SK-N-SH (cell line): Measurements from ENCODE around the gene CCDC106. TPM values are rescaled to one million over a fixed set of nuclear protein-coding genes. Genes with fewer than 3 reads are reported as not detected.

Source experiments
- CTCF ChIA-PET: fragments of 300-600, 350-600 bp; formaldehyde crosslinking; extraction: SDS; loops from one replicate; lab custom pipeline; 2021; lab: Yijun Ruan, JAX
- POLR2A ChIA-PET: fragments of 350-600 bp; sonication (Branson Sonifier 250); formaldehyde crosslinking; extraction: SDS; loops from one replicate; lab custom pipeline; 2020; ENCODE audit warnings: antibody characterized with exemption, inconsistent platforms; lab: Yijun Ruan, JAX
- DNase-seq: peaks from one replicate; pipeline ENCODE4 v3.0.0; 2012
- H2AFZ ChIP-seq: fragments of 200-600 bp; sonication (generic); 2 replicates; pipeline ENCODE4 v1.8.1; 2016; ENCODE audit warnings: antibody characterized with exemption, mild to moderate bottlenecking, low read depth
- H3F3A ChIP-seq: fragments of 200-600 bp; sonication (generic); replicated peaks from 2 replicates; pipeline ENCODE3; 2016; ENCODE audit warnings: antibody characterized with exemption, mild to moderate bottlenecking; ENCODE audit not compliant: insufficient read depth
- H3K27ac ChIP-seq, 2 experiments: fragments of 200-500 bp in 1 of 2; fragments of 200-600 bp in 1 of 2; sonication (Bioruptor generic) in 1 of 2; sonication (generic), shearing (Covaris generic) in 1 of 2; 2 replicates each; pipeline versions ENCODE4 v1.5.1 to v1.6.1; 2014 to 2016; ENCODE audit warnings: low read depth in 2 of 2, inconsistent platforms in 1 of 2, low read length in 1 of 2, mild to moderate bottlenecking in 1 of 2, mixed read lengths in 1 of 2
- H3K27me3 ChIP-seq: fragments of 200-600 bp; sonication (generic), shearing (Covaris generic); 2 replicates; pipeline ENCODE4 v1.6.1; 2016; ENCODE audit warnings: mixed run types; ENCODE audit not compliant: insufficient read depth
- H3K36me3 ChIP-seq, 2 experiments: fragments of 200-500 bp in 1 of 2; fragments of 200-600 bp in 1 of 2; sonication (Bioruptor generic) in 1 of 2; sonication (generic) in 1 of 2; replicated peaks in 1 of 2; 2 replicates each; pipeline versions ENCODE3 to v1.5.1; 2014 to 2016; ENCODE audit warnings: low read length in 1 of 2, mild to moderate bottlenecking in 1 of 2; ENCODE audit not compliant: insufficient read depth in 2 of 2, control insufficient read depth in 1 of 2
- H3K4me1 ChIP-seq, 2 experiments: fragments of 200-500 bp in 1 of 2; fragments of 200-600 bp in 1 of 2; sonication (Bioruptor generic) in 1 of 2; sonication (generic), shearing (Covaris generic) in 1 of 2; 2 replicates each; pipeline versions ENCODE4 v1.5.1 to v1.6.1; 2014 to 2016; ENCODE audit warnings: low read depth in 1 of 2, low read length in 1 of 2, mixed run types in 1 of 2; ENCODE audit not compliant: insufficient read depth in 2 of 2, control insufficient read depth in 1 of 2
- H3K4me2 ChIP-seq: fragments of 200-600 bp; sonication (generic), shearing (Covaris generic); 2 replicates; pipeline ENCODE4 v1.6.1; 2017; ENCODE audit warnings: mixed run types
- H3K4me3 ChIP-seq, 2 experiments: fragments of 200-500 bp in 1 of 2; fragments of 200-600 bp in 1 of 2; sonication (Bioruptor generic) in 1 of 2; sonication (generic), shearing (Covaris generic) in 1 of 2; 2 replicates each; pipeline versions ENCODE4 v1.5.1 to v1.8.1; 2014 to 2016; ENCODE audit warnings: low read depth in 2 of 2, inconsistent platforms in 1 of 2, low read length in 1 of 2, mild to moderate bottlenecking in 1 of 2, mixed read lengths in 1 of 2, moderate library complexity in 1 of 2
- H3K79me2 ChIP-seq: fragments of 200-600 bp; sonication (generic); 2 replicates; pipeline ENCODE4 v1.8.1; 2017; ENCODE audit warnings: mild to moderate bottlenecking; ENCODE audit not compliant: insufficient read depth
- H3K9ac ChIP-seq: fragments of 200-600 bp; sonication (generic); 2 replicates; pipeline ENCODE4 v1.6.1; 2017; ENCODE audit warnings: mixed run types
- H3K9me2 ChIP-seq: fragments of 200-600 bp; sonication (generic); 2 replicates; pipeline ENCODE4 v1.6.1; 2017; ENCODE audit warnings: mixed run types
- H3K9me3 ChIP-seq: fragments of 200-600 bp; sonication (generic); 2 replicates; pipeline ENCODE4 v1.6.1; 2017; ENCODE audit warnings: mixed run types, mild to moderate bottlenecking, moderate library complexity
- H4K20me1 ChIP-seq: fragments of 200-600 bp; sonication (generic); 2 replicates; pipeline ENCODE4 v1.6.1; 2017; ENCODE audit warnings: mild to moderate bottlenecking, mixed run types; ENCODE audit not compliant: insufficient read depth
- ELF1 ChIP-seq: IDR thresholded peaks from 2 replicates; pipeline ENCODE4 v1.4.0; 2012
- EP300 ChIP-seq, 2 experiments: IDR thresholded peaks; 2 replicates each; pipeline versions ENCODE4 v1.4.0 to v1.6.1; 2012; ENCODE audit warnings: borderline replicate concordance in 1 of 2, low read depth in 1 of 2, low read length in 1 of 2
- FOXJ3 ChIP-seq: sonication (generic); formaldehyde crosslinking; IDR thresholded peaks from 2 replicates; pipeline ENCODE4 v1.5.1; 2020; ENCODE audit warnings: mild to moderate bottlenecking, missing genetic modification reagents
- MEF2A ChIP-seq: IDR thresholded peaks from 2 replicates; pipeline ENCODE4 v1.4.0; 2012; ENCODE audit warnings: low read depth, borderline replicate concordance
- PBX3 ChIP-seq: IDR thresholded peaks from 2 replicates; pipeline ENCODE4; 2012
- TEAD4 ChIP-seq: IDR thresholded peaks from 2 replicates; pipeline ENCODE4 v1.4.0; 2012; ENCODE audit warnings: mild to moderate bottlenecking, borderline replicate concordance; ENCODE audit not compliant: insufficient read depth
- ZBTB33 ChIP-seq: IDR thresholded peaks from 2 replicates; pipeline ENCODE4 v1.4.0; 2012; ENCODE audit warnings: low read depth, borderline replicate concordance
- WGBS: methylation state at CpG from one replicate; pipeline ENCODE4 v1.1.6; 2017; ENCODE audit warnings: low lambda C conversion rate; 5-methylcytosine and 5-hydroxymethylcytosine counted together
- polyA plus RNA-seq, 3 experiments: library from polyadenylated mRNA; depleted of rRNA; stranded (reverse); fragments of >200 nt; gene quantifications; 2 replicates each; pipeline ENCODE4 v1.2.3, GENCODE V29; 2012
- TF ChIP-seq, protein P1 (sequence below): fragments of 150-350 bp; IDR thresholded peaks from 2 replicates; pipeline ENCODE4 v1.6.1; 2016; ENCODE audit warnings: mild to moderate bottlenecking, low read depth, low read length

The CCDC106 gene
- polyA plus RNA-seq, 1 of the 3 experiments (the other 2 are of a cell fraction) = 27.1 TPM

DNA sequence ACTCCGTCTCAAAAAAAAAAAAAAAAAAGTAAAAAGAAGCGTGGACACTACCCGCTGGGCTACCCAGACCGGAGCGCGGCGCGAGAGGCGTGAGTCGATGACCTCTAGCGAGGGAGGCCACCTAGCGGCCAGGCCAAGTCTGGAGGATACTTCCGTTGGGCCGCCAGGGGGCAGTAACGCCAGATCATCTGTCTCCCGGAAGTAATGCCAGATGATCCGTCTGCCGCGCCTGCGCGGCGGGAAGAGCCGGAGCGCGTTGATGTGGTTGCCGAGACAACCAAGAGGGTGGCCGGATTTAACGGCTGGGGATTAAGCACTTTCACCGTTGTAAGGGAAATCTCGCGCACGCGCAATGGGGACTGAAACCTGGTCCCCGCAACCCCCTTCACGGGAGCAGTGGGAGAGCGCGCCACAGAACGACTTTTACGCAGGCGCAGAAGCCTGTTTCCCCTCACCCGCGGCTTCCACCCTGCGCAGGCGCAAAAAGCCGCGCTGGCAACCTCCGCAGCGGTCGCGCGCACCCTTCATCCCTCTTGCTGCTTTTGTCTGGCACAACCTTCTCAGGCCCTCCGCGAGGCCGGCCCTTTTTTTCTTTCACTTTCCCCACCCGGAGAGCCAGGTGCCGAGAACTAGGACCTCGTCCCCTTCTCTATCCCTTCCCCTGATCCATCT, 5.8 kb downstream of the CCDC106 start (continued):
- TF ChIP-seq PBX3 (no peak), EP300 (IDR thresholded peaks at IDR 0.05; ENCODE audit: borderline replicate concordance in 1 of 2, low read depth in 1 of 2, low read length in 1 of 2) (no peak), TEAD4 (no peak), MEF2A (no peak), FOXJ3 (CRISPR knock-in tag) (no peak)
- TF ChIP-seq, protein P1, sequence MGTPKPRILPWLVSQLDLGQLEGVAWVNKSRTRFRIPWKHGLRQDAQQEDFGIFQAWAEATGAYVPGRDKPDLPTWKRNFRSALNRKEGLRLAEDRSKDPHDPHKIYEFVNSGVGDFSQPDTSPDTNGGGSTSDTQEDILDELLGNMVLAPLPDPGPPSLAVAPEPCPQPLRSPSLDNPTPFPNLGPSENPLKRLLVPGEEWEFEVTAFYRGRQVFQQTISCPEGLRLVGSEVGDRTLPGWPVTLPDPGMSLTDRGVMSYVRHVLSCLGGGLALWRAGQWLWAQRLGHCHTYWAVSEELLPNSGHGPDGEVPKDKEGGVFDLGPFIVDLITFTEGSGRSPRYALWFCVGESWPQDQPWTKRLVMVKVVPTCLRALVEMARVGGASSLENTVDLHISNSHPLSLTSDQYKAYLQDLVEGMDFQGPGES = no peak
- TF ChIP-seq, all 33 proteins: peak for 13

DNA sequence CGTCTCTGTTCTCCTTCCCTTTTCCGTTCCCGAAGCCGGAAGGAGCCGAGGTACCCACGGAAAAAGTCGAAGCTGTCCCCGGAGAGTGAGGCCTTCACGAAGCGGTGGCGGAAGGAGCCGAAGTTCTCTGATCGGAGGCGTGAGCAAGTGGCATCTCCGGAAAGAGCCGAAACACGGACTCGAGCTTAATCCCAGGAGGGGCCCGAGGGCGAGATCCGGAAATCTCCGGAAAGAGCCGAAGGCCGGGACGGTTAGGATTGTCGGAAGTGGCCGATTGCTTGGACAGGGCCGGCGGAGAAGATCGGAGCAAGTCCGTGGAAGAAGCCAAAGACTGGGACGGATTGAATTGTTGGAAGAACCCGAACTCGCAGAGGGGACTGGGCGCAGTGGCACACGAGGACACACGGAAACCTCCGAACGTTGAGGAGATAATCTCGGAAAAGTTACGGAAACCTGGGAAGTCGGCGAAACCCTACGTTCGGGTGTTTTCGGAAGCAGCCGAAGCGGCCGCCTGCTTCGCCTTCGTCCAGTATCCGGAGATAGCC, 6.4 kb downstream of the CCDC106 start:
- under 1% methylated on average over 45 of the region's 52 CpGs for WGBS
- peak overlapping the region; percentile 83 for H2AFZ ChIP-seq
- H3K79me2 ChIP-seq = peaks cover 44% of the 10 kb centered on the region
- peak overlapping the region; percentile 84 for H3K4me2 ChIP-seq
- peak; percentile 86 for DNase-seq
- H3K27me3 ChIP-seq = no peaks in the 10 kb centered on the region
- peak; percentile 52; the same call in 1 of the 2 replicates for TF ChIP-seq ELF1
- TF ChIP-seq ZBTB33 = no peak
- peaks cover 14 to 29% of the 10 kb centered on the region in 2 experiments; a peak in 3 of 4 replicates for H3K4me1 ChIP-seq
- H4K20me1 ChIP-seq = peaks cover 40% of the 10 kb centered on the region
- no peaks in the 10 kb centered on the region for H3K9me3 ChIP-seq
- H3K9ac ChIP-seq = peak overlapping the region; percentile 99
- H3K27ac ChIP-seq = peak overlapping the region; percentile 99 to 100
- ChIA-PET POLR2A (interaction anchor here (0.5 to 1.5 kb wide), 9 partner anchors 11 to 315 kb away, joined by 3 to 5 read pairs (median 3); partner anchors contain the start of genes KMT5C, ZNF524, ZNF581 and ZNF628), CTCF (interaction anchor here (0.6 to 3.9 kb wide), 17 partner anchors 10 to 270 kb away, joined by 3 to 36 read pairs (median 4); partner anchors contain the start of genes TMEM238, ZNF579 and ZNF581)
- H3K36me3 ChIP-seq = peaks cover 16 to 29% of the 10 kb centered on the region in 2 experiments
- no peaks in the 10 kb centered on the region for H3K9me2 ChIP-seq
- peaks cover 5% of the 10 kb centered on the region for H3F3A ChIP-seq
- H3K4me3 ChIP-seq = peak overlapping the region; percentile 92 to 96
